Neuronal stem cell (in vitro differentiated cells): Measurements from ENCODE around the gene RIPK1. TPM values are rescaled to one million over a fixed set of nuclear protein-coding genes. Genes with fewer than 3 reads are reported as not detected.

ENCODE experiments used
- small RNA-seq: library from polyadenylated mRNA; stranded (forward); fragments of <200 nt; extraction: miRNeasy Mini kit (QIAGEN cat#:217004); gene quantifications from one replicate; pipeline ENCODE3, GENCODE V24; 2013; ENCODE audit not compliant: insufficient read depth

The RIPK1 gene

Small RNA genes lying within 50 kb of the gene (small RNA-seq; reads per million reads assigned to genes)
- gene AL133351.4 (not detected), gene RNA5SP201 (not detected)
